CD14-positive monocyte (primary cell): ENCODE measurements around the gene CFAP300. TPM values are rescaled to one million over a fixed set of nuclear protein-coding genes. Genes with fewer than 3 reads are reported as not detected.
A peak's percentile ranks its signal among the peaks of the same experiment; 100 is the strongest.

Experiments used
- DNase-seq, 3 donors: peaks; one replicate each; pipeline ENCODE4 v3.0.0-alpha.2; 2011 to 2022
- H2AFZ ChIP-seq: 2 replicates; pipeline ENCODE4 v1.6.0; 2012; ENCODE audit warnings: mild to moderate bottlenecking, low read depth, low read length, inconsistent platforms; ENCODE audit not compliant: insufficient read depth, poor library complexity, severe bottlenecking
- H3K27ac ChIP-seq, 2 donors: 1 replicate in 1 of 2; 2 replicates in 1 of 2; pipeline ENCODE4 v1.5.1; 2012 to 2013; ENCODE audit warnings: low read length in 2 of 2, control low read depth in 1 of 2, inconsistent platforms in 1 of 2, low read depth in 1 of 2, mild to moderate bottlenecking in 1 of 2
- H3K27me3 ChIP-seq, 2 donors: one replicate each; pipeline versions ENCODE4 v1.6.0 to v1.6.1; 2011 to 2013; ENCODE audit warnings: low read length in 2 of 2; ENCODE audit not compliant: control insufficient read depth in 2 of 2, insufficient read depth in 2 of 2
- H3K36me3 ChIP-seq, 2 donors: replicated peaks in 1 of 2; 1 replicate in 1 of 2; 2 replicates in 1 of 2; pipeline versions ENCODE4 v1.5.1 to v1.6.1; 2012 to 2013; ENCODE audit warnings: low read length in 2 of 2, control low read depth in 1 of 2, inconsistent platforms in 1 of 2, mild to moderate bottlenecking in 1 of 2; ENCODE audit not compliant: insufficient read depth in 2 of 2, control insufficient read depth in 1 of 2
- H3K4me1 ChIP-seq, 2 donors: 1 replicate in 1 of 2; 2 replicates in 1 of 2; pipeline versions ENCODE4 v1.5.1 to v1.6.1; 2012 to 2013; ENCODE audit warnings: low read length in 2 of 2, control low read depth in 1 of 2, inconsistent platforms in 1 of 2, mild to moderate bottlenecking in 1 of 2, moderate library complexity in 1 of 2; ENCODE audit not compliant: insufficient read depth in 2 of 2, control insufficient read depth in 1 of 2
- H3K4me2 ChIP-seq: replicated peaks from 2 replicates; pipeline ENCODE3; 2012; ENCODE audit warnings: low read length, moderate library complexity, mild to moderate bottlenecking; ENCODE audit not compliant: poor library complexity, severe bottlenecking; ENCODE audit errors: extremely low read depth
- H3K4me3 ChIP-seq, 3 experiments: fragments of 200-600 bp in 1 of 3; sonication (generic) in 1 of 3; replicated peaks in 1 of 3; 1 replicate in 2 of 3; 2 replicates in 1 of 3; pipeline ENCODE4 v1.5.1; 2011 to 2013; ENCODE audit warnings: low read length in 3 of 3, mild to moderate bottlenecking in 3 of 3, control low read depth in 2 of 3, low read depth in 2 of 3, inconsistent platforms in 1 of 3, moderate library complexity in 1 of 3
- H3K79me2 ChIP-seq: 2 replicates; pipeline ENCODE4 v1.6.0; 2012; ENCODE audit warnings: mild to moderate bottlenecking, control low read depth, inconsistent platforms, low read length, moderate library complexity; ENCODE audit not compliant: insufficient read depth
- H3K9ac ChIP-seq: 2 replicates; pipeline ENCODE4 v1.6.0; 2017; ENCODE audit warnings: low read length, mild to moderate bottlenecking; ENCODE audit not compliant: insufficient read depth, poor library complexity, severe bottlenecking
- H3K9me3 ChIP-seq, 2 donors: replicated peaks in 1 of 2; 1 replicate in 1 of 2; 2 replicates in 1 of 2; pipeline versions ENCODE4 v1.5.1 to v1.6.1; 2012 to 2013; ENCODE audit warnings: low read length in 2 of 2, control low read depth in 1 of 2; ENCODE audit not compliant: control insufficient read depth in 1 of 2, insufficient read depth in 1 of 2
- H4K20me1 ChIP-seq: 2 replicates; pipeline ENCODE4 v1.6.0; 2012; ENCODE audit warnings: mild to moderate bottlenecking, low read length, control low read depth, moderate library complexity; ENCODE audit not compliant: insufficient read depth
- H3K27ac Mint-ChIP-seq, 7 donors: one replicate each; pipeline ENCODE4 v1.8.0; 2020; ENCODE audit warnings: mild to moderate bottlenecking in 7 of 7, mixed read lengths in 7 of 7, moderate library complexity in 6 of 7, inconsistent platforms in 2 of 7
- H3K27me3 Mint-ChIP-seq, 3 donors: one replicate each; pipeline ENCODE4 v1.8.0; 2021 to 2022; ENCODE audit warnings: low read depth in 3 of 3, mild to moderate bottlenecking in 3 of 3, mixed read lengths in 3 of 3, moderate library complexity in 3 of 3, inconsistent platforms in 1 of 3
- H3K36me3 Mint-ChIP-seq, 2 donors: one replicate each; pipeline ENCODE4 v1.8.0; 2020; ENCODE audit warnings: mixed read lengths in 2 of 2, inconsistent platforms in 1 of 2, mild to moderate bottlenecking in 1 of 2
- H3K4me1 Mint-ChIP-seq: one replicate; pipeline ENCODE4 v1.8.0; 2020; ENCODE audit warnings: mild to moderate bottlenecking, mixed read lengths
- H3K4me3 Mint-ChIP-seq, 2 donors: one replicate each; pipeline ENCODE4 v1.8.0; 2020; ENCODE audit warnings: mild to moderate bottlenecking in 2 of 2, mixed read lengths in 2 of 2, moderate library complexity in 1 of 2
- H3K9me3 Mint-ChIP-seq, 7 donors: one replicate each; pipeline ENCODE4 v1.8.0; 2020 to 2022; ENCODE audit warnings: mixed read lengths in 7 of 7, mild to moderate bottlenecking in 6 of 7, moderate library complexity in 6 of 7, inconsistent platforms in 2 of 7
- WGBS: methylation state at CpG from one replicate; pipeline ENCODE4 v1.1.5; 2013; ENCODE audit warnings: missing lambda C conversion rate; ENCODE audit not compliant: insufficient coverage; 5-methylcytosine and 5-hydroxymethylcytosine counted together
- intact Hi-C, 2 donors: fragments of 100-400 bp; cut with micrococcal nuclease; formaldehyde crosslinking; loops; one replicate each; pipeline versions ENCODE4 v1.15.0 to v1.15.1; 2023
- polyA plus RNA-seq, 3 donors: library from polyadenylated mRNA; depleted of rRNA in 1 of 3; unstranded in 2 of 3; stranded (reverse) in 1 of 3; fragments of 300-500 nt in 2 of 3; fragments of >200 nt in 1 of 3; fragmentation: Illumina TruSeq in 2 of 3; gene quantifications; 1 replicate in 2 of 3; 2 replicates in 1 of 3; pipeline ENCODE4 v1.2.3, GENCODE V29; 2012 to 2021
- TF ChIP-seq, protein P1 (sequence below): fragments of 200-600 bp; IDR thresholded peaks from one replicate; pipeline ENCODE4 v1.8.0; 2022; ENCODE audit warnings: antibody characterized with exemption, mild to moderate bottlenecking

The CFAP300 gene
- polyA plus RNA-seq, 3 donors, result not detected

GRCh38 chr11:102010776-102011494, 36.3 kb upstream of the CFAP300 start:
- no peaks in the 10 kb centered on the region for H3K4me1 Mint-ChIP-seq
- Histone ChIP-seq H4K20me1 (no peaks in the 10 kb centered on the region), H2AFZ (no peak overlapping the region), H3K4me2 (no peak overlapping the region), H3K4me3 (no peak overlapping the region), H3K4me1 (no peaks in the 10 kb centered on the region), H3K79me2 (no peaks in the 10 kb centered on the region), H3K9me3 (no peaks in the 10 kb centered on the region), H3K9ac (no peak overlapping the region), H3K27me3 (peaks cover 7 to 15% of the 10 kb centered on the region in 2 donors), H3K36me3 (no peaks in the 10 kb centered on the region), H3K27ac (no peak overlapping the region)
- DNase-seq, result no peak
- peaks cover 6 to 24% (median 11%) of the 10 kb centered on the region in 3 donors for H3K27me3 Mint-ChIP-seq
- intact Hi-C loops, result loop anchor here in 1 of 2 donors (10.0 kb wide), 1 partner anchor 556 kb away; no protein-coding TSS in a partner anchor
- no peaks in the 10 kb centered on the region for H3K36me3 Mint-ChIP-seq
- H3K4me3 Mint-ChIP-seq, result no peak overlapping the region
- H3K9me3 Mint-ChIP-seq, result peaks cover 0 to 3% (median 0%) of the 10 kb centered on the region in 7 donors
- peak overlapping the region in 1 of 7 donors; percentile 52 for H3K27ac Mint-ChIP-seq
- 33% methylated on average over 4 of the region's 12 CpGs for WGBS
- TF ChIP-seq, protein P1, sequence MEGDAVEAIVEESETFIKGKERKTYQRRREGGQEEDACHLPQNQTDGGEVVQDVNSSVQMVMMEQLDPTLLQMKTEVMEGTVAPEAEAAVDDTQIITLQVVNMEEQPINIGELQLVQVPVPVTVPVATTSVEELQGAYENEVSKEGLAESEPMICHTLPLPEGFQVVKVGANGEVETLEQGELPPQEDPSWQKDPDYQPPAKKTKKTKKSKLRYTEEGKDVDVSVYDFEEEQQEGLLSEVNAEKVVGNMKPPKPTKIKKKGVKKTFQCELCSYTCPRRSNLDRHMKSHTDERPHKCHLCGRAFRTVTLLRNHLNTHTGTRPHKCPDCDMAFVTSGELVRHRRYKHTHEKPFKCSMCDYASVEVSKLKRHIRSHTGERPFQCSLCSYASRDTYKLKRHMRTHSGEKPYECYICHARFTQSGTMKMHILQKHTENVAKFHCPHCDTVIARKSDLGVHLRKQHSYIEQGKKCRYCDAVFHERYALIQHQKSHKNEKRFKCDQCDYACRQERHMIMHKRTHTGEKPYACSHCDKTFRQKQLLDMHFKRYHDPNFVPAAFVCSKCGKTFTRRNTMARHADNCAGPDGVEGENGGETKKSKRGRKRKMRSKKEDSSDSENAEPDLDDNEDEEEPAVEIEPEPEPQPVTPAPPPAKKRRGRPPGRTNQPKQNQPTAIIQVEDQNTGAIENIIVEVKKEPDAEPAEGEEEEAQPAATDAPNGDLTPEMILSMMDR, result no peak

DNA sequence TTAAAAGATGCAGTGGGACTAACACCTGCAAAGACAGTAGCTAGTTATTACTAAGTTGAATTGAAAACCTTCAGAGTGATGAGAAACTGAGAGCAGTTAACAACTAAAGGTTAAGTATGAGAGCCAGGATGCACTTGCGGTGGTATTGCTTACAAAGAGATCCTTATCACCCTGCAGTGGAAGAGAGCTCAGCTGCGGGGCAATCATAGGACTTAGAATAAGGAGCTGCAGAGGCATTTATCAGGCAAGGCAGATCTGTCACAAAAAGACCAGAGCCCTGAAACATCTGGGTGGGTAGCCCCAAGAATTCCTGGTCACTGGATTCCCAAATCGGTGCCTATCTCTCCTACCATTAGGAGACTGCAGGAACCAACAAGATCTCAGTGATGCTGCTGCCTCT, 34.3 kb upstream of the CFAP300 start:
- no peaks in the 10 kb centered on the region for H4K20me1 ChIP-seq
- H3K4me3 Mint-ChIP-seq, result no peak overlapping the region
- no peaks in the 10 kb centered on the region for H3K4me1 ChIP-seq
- no peak overlapping the region for H3K27ac Mint-ChIP-seq
- no peak overlapping the region for H3K27ac ChIP-seq
- H3K4me2 ChIP-seq, result no peak overlapping the region
- H3K4me3 ChIP-seq, result no peak overlapping the region
- no peaks in the 10 kb centered on the region for H3K36me3 ChIP-seq
- H3K27me3 Mint-ChIP-seq, result peaks cover 6 to 26% (median 9%) of the 10 kb centered on the region in 3 donors
- TF ChIP-seq, protein P1, result no peak
- H3K79me2 ChIP-seq, result no peaks in the 10 kb centered on the region
- no peaks in the 10 kb centered on the region for H3K4me1 Mint-ChIP-seq
- H3K9me3 ChIP-seq, result no peaks in the 10 kb centered on the region
- intact Hi-C loops, result loop anchor here in 1 of 2 donors (10.0 kb wide), 1 partner anchor 558 kb away; no protein-coding TSS in a partner anchor
- WGBS, result 19% methylated on average over 3 of the region's 3 CpGs
- peaks cover 7 to 15% of the 10 kb centered on the region in 2 donors for H3K27me3 ChIP-seq
- H3K9me3 Mint-ChIP-seq, result peaks cover 0 to 3% (median 0%) of the 10 kb centered on the region in 7 donors
- no peak overlapping the region for H3K9ac ChIP-seq
- H3K36me3 Mint-ChIP-seq, result no peaks in the 10 kb centered on the region
- no peak overlapping the region for H2AFZ ChIP-seq
- no peak for DNase-seq
